GM12878 (cell line): Measurements from ENCODE around the gene KIF5A. TPM values are rescaled to one million over a fixed set of nuclear protein-coding genes. Genes with fewer than 3 reads are reported as not detected.

Source experiments
- BMI1 ChIP-seq: fragments of 450-650 bp; IDR thresholded peaks from 2 replicates; pipeline ENCODE4 v1.6.1; 2016; ENCODE audit warnings: mild to moderate bottlenecking, moderate library complexity, borderline replicate concordance
- EZH2 ChIP-seq: IDR thresholded peaks from 2 replicates; pipeline ENCODE4 v1.6.1; 2012; ENCODE audit warnings: low read depth, mild to moderate bottlenecking, control low read depth, inconsistent platforms, low read length, borderline replicate concordance; ENCODE audit not compliant: control insufficient read depth
- IKZF1 ChIP-seq: fragments of 450-650 bp; conservative IDR thresholded peaks from 2 replicates; pipeline ENCODE4 v1.6.1; 2017; ENCODE audit warnings: antibody characterized with exemption, mild to moderate bottlenecking
- RAD21 ChIP-seq: IDR thresholded peaks from 2 replicates; pipeline ENCODE4 v1.6.1; 2011; ENCODE audit warnings: mild to moderate bottlenecking, low read depth, low read length, moderate library complexity; ENCODE audit not compliant: insufficient read depth
- SREBF2 ChIP-seq: IDR thresholded peaks from 2 replicates; pipeline ENCODE4 v1.6.1; 2012; ENCODE audit warnings: mild to moderate bottlenecking, low read length
- ZNF384 ChIP-seq: IDR thresholded peaks from 2 replicates; pipeline ENCODE4 v1.6.1; 2012; ENCODE audit warnings: low read depth, mild to moderate bottlenecking, low read length, improper control_type of control experiment, borderline replicate concordance
- polyA plus RNA-seq, 11 experiments: library from polyadenylated mRNA; depleted of rRNA in 4 of 11; unstranded in 6 of 11; stranded (reverse) in 5 of 11; fragments of >200 nt; fragmentation: Nextera tagmentation in 4 of 11; fragmentation: Illumina TruSeq in 1 of 11; extraction: Ambion mirVana in 4 of 11; extraction: Trizol in 1 of 11; gene quantifications; 1 replicate in 1 of 11; 2 replicates in 10 of 11; pipeline versions ENCODE4 v1.2.1 to v1.2.3, GENCODE V29; 2011 to 2016; ENCODE audit warnings: inconsistent platforms in 2 of 11, missing spikeins in 2 of 11, low read depth in 1 of 11
- total RNA-seq, 4 experiments: library from RNA; depleted of rRNA in 3 of 4; stranded (reverse); fragments of >200 nt in 3 of 4; fragmentation: Illumina TruSeq in 1 of 4; extraction: Trizol in 1 of 4; gene quantifications; 2 replicates each; pipeline versions ENCODE4 v1.2.1 to v1.2.3, GENCODE V29; 2013 to 2021
- TF ChIP-seq, protein P1 (sequence below): fragments of 450-650 bp; IDR thresholded peaks from 2 replicates; pipeline ENCODE4 v1.6.1; 2017; ENCODE audit warnings: mild to moderate bottlenecking, moderate library complexity
- TF ChIP-seq, protein P2 (sequence below): fragments of 450-650 bp; IDR thresholded peaks from 2 replicates; pipeline ENCODE4 v1.6.1; 2017; ENCODE audit warnings: mild to moderate bottlenecking, low read depth, inconsistent platforms; ENCODE audit not compliant: poor library complexity, severe bottlenecking
- TF ChIP-seq, protein P3 (sequence below): fragments of 450-650 bp; IDR thresholded peaks from 2 replicates; pipeline ENCODE4 v1.6.1; 2017; ENCODE audit warnings: low read depth, mild to moderate bottlenecking, moderate library complexity
- TF ChIP-seq, protein P4 (sequence below): fragments of 450-650 bp; IDR thresholded peaks from 2 replicates; pipeline ENCODE4 v1.6.1; 2017; ENCODE audit warnings: borderline replicate concordance

KIF5A gene
- total and polyA plus RNA-seq, 10 of the 15 experiments (the other 5 are each of a cell fraction or from before 2014, with no cell fraction given), result 0.35 to 2.9 (median 0.97) TPM

- TF ChIP-seq, protein P1, sequence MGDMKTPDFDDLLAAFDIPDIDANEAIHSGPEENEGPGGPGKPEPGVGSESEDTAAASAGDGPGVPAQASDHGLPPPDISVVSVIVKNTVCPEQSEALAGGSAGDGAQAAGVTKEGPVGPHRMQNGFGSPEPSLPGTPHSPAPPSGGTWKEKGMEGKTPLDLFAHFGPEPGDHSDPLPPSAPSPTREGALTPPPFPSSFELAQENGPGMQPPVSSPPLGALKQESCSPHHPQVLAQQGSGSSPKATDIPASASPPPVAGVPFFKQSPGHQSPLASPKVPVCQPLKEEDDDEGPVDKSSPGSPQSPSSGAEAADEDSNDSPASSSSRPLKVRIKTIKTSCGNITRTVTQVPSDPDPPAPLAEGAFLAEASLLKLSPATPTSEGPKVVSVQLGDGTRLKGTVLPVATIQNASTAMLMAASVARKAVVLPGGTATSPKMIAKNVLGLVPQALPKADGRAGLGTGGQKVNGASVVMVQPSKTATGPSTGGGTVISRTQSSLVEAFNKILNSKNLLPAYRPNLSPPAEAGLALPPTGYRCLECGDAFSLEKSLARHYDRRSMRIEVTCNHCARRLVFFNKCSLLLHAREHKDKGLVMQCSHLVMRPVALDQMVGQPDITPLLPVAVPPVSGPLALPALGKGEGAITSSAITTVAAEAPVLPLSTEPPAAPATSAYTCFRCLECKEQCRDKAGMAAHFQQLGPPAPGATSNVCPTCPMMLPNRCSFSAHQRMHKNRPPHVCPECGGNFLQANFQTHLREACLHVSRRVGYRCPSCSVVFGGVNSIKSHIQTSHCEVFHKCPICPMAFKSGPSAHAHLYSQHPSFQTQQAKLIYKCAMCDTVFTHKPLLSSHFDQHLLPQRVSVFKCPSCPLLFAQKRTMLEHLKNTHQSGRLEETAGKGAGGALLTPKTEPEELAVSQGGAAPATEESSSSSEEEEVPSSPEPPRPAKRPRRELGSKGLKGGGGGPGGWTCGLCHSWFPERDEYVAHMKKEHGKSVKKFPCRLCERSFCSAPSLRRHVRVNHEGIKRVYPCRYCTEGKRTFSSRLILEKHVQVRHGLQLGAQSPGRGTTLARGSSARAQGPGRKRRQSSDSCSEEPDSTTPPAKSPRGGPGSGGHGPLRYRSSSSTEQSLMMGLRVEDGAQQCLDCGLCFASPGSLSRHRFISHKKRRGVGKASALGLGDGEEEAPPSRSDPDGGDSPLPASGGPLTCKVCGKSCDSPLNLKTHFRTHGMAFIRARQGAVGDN, result no peak
- TF ChIP-seq, protein P2, sequence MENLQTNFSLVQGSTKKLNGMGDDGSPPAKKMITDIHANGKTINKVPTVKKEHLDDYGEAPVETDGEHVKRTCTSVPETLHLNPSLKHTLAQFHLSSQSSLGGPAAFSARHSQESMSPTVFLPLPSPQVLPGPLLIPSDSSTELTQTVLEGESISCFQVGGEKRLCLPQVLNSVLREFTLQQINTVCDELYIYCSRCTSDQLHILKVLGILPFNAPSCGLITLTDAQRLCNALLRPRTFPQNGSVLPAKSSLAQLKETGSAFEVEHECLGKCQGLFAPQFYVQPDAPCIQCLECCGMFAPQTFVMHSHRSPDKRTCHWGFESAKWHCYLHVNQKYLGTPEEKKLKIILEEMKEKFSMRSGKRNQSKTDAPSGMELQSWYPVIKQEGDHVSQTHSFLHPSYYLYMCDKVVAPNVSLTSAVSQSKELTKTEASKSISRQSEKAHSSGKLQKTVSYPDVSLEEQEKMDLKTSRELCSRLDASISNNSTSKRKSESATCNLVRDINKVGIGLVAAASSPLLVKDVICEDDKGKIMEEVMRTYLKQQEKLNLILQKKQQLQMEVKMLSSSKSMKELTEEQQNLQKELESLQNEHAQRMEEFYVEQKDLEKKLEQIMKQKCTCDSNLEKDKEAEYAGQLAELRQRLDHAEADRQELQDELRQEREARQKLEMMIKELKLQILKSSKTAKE, result no peak
- TF ChIP-seq, protein P3, sequence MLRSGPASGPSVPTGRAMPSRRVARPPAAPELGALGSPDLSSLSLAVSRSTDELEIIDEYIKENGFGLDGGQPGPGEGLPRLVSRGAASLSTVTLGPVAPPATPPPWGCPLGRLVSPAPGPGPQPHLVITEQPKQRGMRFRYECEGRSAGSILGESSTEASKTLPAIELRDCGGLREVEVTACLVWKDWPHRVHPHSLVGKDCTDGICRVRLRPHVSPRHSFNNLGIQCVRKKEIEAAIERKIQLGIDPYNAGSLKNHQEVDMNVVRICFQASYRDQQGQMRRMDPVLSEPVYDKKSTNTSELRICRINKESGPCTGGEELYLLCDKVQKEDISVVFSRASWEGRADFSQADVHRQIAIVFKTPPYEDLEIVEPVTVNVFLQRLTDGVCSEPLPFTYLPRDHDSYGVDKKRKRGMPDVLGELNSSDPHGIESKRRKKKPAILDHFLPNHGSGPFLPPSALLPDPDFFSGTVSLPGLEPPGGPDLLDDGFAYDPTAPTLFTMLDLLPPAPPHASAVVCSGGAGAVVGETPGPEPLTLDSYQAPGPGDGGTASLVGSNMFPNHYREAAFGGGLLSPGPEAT, result no peak
- no peak for TF ChIP-seq IKZF1
- TF ChIP-seq BMI1, result no peak
- no peak for TF ChIP-seq SREBF2
- TF ChIP-seq RAD21, result no peak
- TF ChIP-seq ZNF384, result no peak
- TF ChIP-seq, protein P4, sequence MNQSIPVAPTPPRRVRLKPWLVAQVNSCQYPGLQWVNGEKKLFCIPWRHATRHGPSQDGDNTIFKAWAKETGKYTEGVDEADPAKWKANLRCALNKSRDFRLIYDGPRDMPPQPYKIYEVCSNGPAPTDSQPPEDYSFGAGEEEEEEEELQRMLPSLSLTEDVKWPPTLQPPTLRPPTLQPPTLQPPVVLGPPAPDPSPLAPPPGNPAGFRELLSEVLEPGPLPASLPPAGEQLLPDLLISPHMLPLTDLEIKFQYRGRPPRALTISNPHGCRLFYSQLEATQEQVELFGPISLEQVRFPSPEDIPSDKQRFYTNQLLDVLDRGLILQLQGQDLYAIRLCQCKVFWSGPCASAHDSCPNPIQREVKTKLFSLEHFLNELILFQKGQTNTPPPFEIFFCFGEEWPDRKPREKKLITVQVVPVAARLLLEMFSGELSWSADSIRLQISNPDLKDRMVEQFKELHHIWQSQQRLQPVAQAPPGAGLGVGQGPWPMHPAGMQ, result no peak
- TF ChIP-seq EZH2, result no peak
Observed at GRCh38 chr12:57615637-57616036, 65.8 kb downstream of the KIF5A start (continued).
